ENCODE results near the gene TMEM108.

TMEM108 gene

DNA sequence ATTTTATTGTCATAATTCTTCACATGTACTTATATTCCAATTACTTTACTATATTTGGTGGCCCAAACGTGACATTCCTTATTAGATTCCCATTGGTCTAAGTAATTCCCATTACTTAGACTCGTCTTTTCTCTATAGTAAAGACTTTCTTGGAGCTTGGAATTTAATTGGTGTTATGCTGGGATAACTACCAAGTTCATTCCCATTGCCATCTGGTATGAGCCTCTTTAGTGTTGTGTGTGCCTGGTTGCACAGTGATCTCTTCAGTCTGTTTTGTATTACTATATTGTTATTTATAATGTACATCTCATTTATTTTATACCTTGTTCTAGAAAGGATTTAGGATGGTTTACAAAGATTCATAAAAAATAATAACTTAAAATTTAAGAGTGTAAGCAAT, 27.8 kb downstream of the TMEM108 start:
- TF ChIP-seq, protein P1, sequence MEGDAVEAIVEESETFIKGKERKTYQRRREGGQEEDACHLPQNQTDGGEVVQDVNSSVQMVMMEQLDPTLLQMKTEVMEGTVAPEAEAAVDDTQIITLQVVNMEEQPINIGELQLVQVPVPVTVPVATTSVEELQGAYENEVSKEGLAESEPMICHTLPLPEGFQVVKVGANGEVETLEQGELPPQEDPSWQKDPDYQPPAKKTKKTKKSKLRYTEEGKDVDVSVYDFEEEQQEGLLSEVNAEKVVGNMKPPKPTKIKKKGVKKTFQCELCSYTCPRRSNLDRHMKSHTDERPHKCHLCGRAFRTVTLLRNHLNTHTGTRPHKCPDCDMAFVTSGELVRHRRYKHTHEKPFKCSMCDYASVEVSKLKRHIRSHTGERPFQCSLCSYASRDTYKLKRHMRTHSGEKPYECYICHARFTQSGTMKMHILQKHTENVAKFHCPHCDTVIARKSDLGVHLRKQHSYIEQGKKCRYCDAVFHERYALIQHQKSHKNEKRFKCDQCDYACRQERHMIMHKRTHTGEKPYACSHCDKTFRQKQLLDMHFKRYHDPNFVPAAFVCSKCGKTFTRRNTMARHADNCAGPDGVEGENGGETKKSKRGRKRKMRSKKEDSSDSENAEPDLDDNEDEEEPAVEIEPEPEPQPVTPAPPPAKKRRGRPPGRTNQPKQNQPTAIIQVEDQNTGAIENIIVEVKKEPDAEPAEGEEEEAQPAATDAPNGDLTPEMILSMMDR (IDR thresholded peaks at IDR 0.05; ENCODE audit: low read depth, low read length, missing control alignments) = no peak
- H3K4me3 ChIP-seq (replicated peaks; ENCODE audit: low read depth, low read length) = no peak overlapping the region
- DNase-seq (ENCODE audit: extremely low read depth, low read depth) = no peak

GRCh38 chr3:133069556-133070286, 31.5 kb downstream of the TMEM108 start:
- TF ChIP-seq, protein P1 (IDR thresholded peaks at IDR 0.05; ENCODE audit: low read depth, low read length, missing control alignments) = no peak
- DNase-seq (ENCODE audit: extremely low read depth, low read depth) = no peak
- H3K4me3 ChIP-seq (replicated peaks; ENCODE audit: low read depth, low read length) = no peak overlapping the region

DNA sequence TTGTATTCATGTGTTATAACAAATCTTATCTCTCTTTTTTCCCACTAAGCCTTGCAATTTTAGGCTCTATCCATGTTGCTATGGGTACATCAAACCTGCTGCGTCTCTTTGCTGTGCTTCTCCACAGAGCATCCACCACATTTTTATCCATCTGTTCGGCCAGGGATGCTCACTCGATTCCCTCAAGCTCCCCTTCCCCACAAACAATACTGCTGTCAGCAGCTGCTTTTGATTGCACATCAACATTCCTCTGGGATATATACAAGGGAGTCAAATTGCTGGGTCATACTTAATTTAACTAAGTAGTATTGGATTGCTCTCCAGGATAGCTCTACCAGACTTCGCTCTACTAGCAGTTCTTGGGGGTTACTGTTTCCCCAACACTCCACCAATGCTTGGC, 36.8 kb downstream of the TMEM108 start:
- TF ChIP-seq, protein P1 (IDR thresholded peaks at IDR 0.05; ENCODE audit: low read depth, low read length, missing control alignments) = no peak
- no peak for DNase-seq (ENCODE audit: extremely low read depth, low read depth)
- no peak overlapping the region for H3K4me3 ChIP-seq (replicated peaks; ENCODE audit: low read depth, low read length)

GRCh38 chr3:133077688-133078087, 39.5 kb downstream of the TMEM108 start:
- TF ChIP-seq, protein P1 (IDR thresholded peaks at IDR 0.05; ENCODE audit: low read depth, low read length, missing control alignments) = no peak
- DNase-seq (ENCODE audit: extremely low read depth, low read depth) = no peak

DNA sequence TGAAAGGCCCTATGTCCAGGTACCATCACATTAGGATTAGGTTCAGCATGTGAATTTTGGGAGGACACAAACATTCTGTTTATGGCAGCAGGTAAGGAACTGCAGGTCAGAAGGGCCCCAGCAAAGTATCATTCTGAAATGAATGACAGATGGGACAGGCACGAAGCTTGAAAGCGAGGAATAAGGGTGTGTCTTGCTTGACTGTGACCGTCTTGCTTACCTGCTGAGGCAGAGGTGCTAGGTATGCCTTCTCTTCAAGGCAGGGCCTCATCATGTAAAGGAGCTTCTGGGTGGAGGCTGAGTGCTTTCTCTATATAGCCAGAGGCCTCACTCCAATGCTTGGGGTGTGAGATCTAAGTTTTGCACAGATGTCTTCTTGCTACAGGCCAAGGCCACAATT, 41.4 kb downstream of the TMEM108 start:
- no peak overlapping the region for H3K4me3 ChIP-seq (replicated peaks; ENCODE audit: low read depth, low read length)
- TF ChIP-seq, protein P1 (IDR thresholded peaks at IDR 0.05; ENCODE audit: low read depth, low read length, missing control alignments) = no peak
- DNase-seq (ENCODE audit: extremely low read depth, low read depth) = no peak

More at GRCh38 chr3:133077688-133078087, 39.5 kb downstream of the TMEM108 start:
- no peak overlapping the region for H3K4me3 ChIP-seq (replicated peaks; ENCODE audit: low read depth, low read length)

DNA sequence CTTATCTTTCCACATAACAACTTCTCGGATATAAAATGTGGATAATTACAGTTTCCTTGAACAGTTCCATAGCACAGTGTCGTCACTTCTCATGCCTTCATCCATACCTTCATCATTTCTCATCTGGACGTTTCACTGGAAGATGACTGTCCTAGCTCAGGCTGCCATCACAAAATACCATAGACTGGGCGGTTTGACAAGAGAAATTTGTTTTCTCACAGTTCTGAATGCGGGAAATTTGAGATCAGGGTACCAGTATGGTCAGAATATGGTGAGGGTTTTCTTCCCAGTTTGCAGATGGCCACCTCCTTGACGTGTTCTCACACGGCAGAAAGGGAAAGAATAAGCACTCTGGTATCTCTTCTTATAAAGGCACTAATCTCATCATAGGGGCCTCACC, 42.8 kb downstream of the TMEM108 start:
- no peak for DNase-seq (ENCODE audit: extremely low read depth, low read depth)

More for the DNA sequence above, 42.8 kb downstream of the TMEM108 start:
- TF ChIP-seq, protein P1 (IDR thresholded peaks at IDR 0.05; ENCODE audit: low read depth, low read length, missing control alignments) = no peak
- no peak overlapping the region for H3K4me3 ChIP-seq (replicated peaks; ENCODE audit: low read depth, low read length)
